Hepatocyte (in vitro differentiated cells): ENCODE data around the gene TAF5. TPM values are rescaled to one million over a fixed set of nuclear protein-coding genes. Genes with fewer than 3 reads are reported as not detected.

ENCODE experiments used
- DNase-seq: peaks from one replicate; pipeline ENCODE4 v3.0.0-alpha.2; 2016; ENCODE audit warnings: low spot score
- H2AFZ ChIP-seq: fragments of 200-600 bp; sonication (generic); 2 replicates; pipeline ENCODE4 v1.6.0; 2016; ENCODE audit warnings: antibody characterized with exemption, mild to moderate bottlenecking
- H3K27ac ChIP-seq: fragments of 200-600 bp; sonication (generic); 2 replicates; pipeline ENCODE4 v1.5.1; 2016; ENCODE audit warnings: mild to moderate bottlenecking
- H3K27me3 ChIP-seq: fragments of 200-600 bp; sonication (generic); 2 replicates; pipeline ENCODE4 v1.6.1; 2016
- H3K36me3 ChIP-seq: fragments of 200-600 bp; sonication (generic); replicated peaks from 2 replicates; pipeline ENCODE4 v1.5.1; 2016; ENCODE audit warnings: low read depth; ENCODE audit not compliant: insufficient read depth
- H3K4me1 ChIP-seq: fragments of 200-600 bp; sonication (generic); 2 replicates; pipeline ENCODE4 v1.5.1; 2016; ENCODE audit warnings: mild to moderate bottlenecking, moderate library complexity; ENCODE audit not compliant: insufficient read depth
- H3K4me2 ChIP-seq: fragments of 200-600 bp; sonication (generic); 2 replicates; pipeline ENCODE4 v1.6.0; 2016
- H3K4me3 ChIP-seq: fragments of 200-600 bp; sonication (generic); 2 replicates; pipeline ENCODE4 v1.5.1; 2016; ENCODE audit warnings: mild to moderate bottlenecking
- H3K79me2 ChIP-seq: fragments of 200-600 bp; sonication (generic); 2 replicates; pipeline ENCODE4 v1.6.0; 2017; ENCODE audit warnings: mild to moderate bottlenecking
- H3K9me2 ChIP-seq: fragments of 200-600 bp; sonication (generic); replicated peaks from 2 replicates; pipeline ENCODE4 v1.6.0; 2017; ENCODE audit warnings: mild to moderate bottlenecking; ENCODE audit not compliant: insufficient read depth
- H3K9me3 ChIP-seq: fragments of 200-600 bp; sonication (generic); 2 replicates; pipeline ENCODE4 v1.5.1; 2016; ENCODE audit warnings: low read depth, mild to moderate bottlenecking
- H4K20me1 ChIP-seq: fragments of 200-600 bp; sonication (generic); 2 replicates; pipeline ENCODE4 v1.6.0; 2016; ENCODE audit warnings: mild to moderate bottlenecking; ENCODE audit not compliant: insufficient read depth, poor library complexity, severe bottlenecking
- EZH2 ChIP-seq: fragments of 200-600 bp; sonication (generic); IDR thresholded peaks from 2 replicates; pipeline ENCODE4 v1.6.1; 2016; ENCODE audit warnings: antibody characterized with exemption, mild to moderate bottlenecking, borderline replicate concordance
- EZH2phosphoT487 ChIP-seq: fragments of 200-600 bp; sonication (generic); IDR thresholded peaks from one replicate; pipeline ENCODE4 v1.6.1; 2018; ENCODE audit warnings: antibody characterized with exemption, mild to moderate bottlenecking, low read depth, moderate library complexity; ENCODE audit not compliant: unreplicated experiment, severe bottlenecking
- WGBS: methylation state at CpG from one replicate; pipeline ENCODE4 v1.1.6; 2016; ENCODE audit warnings: low lambda C conversion rate; ENCODE audit errors: missing lambda C conversion rate; 5-methylcytosine and 5-hydroxymethylcytosine counted together
- polyA plus RNA-seq: library from polyadenylated mRNA; unstranded; fragments of >200 nt; fragmentation: Nextera tagmentation; extraction: Ambion mirVana; gene quantifications from 2 replicates; pipeline ENCODE4 v1.2.1, GENCODE V29; 2016
- total RNA-seq: library from RNA; depleted of rRNA; stranded (reverse); fragments of >200 nt; gene quantifications from 2 replicates; pipeline ENCODE4 v1.2.3, GENCODE V29; 2014
- TF ChIP-seq, protein P1 (sequence below): fragments of 200-600 bp; sonication (generic); IDR thresholded peaks from 2 replicates; pipeline ENCODE4 v1.5.1; 2016; ENCODE audit warnings: antibody characterized with exemption, mild to moderate bottlenecking; ENCODE audit not compliant: poor library complexity

TAF5 gene
- total and polyA plus RNA-seq, 2 experiments from 2014 or later: 5.4 to 6.6 TPM

DNA sequence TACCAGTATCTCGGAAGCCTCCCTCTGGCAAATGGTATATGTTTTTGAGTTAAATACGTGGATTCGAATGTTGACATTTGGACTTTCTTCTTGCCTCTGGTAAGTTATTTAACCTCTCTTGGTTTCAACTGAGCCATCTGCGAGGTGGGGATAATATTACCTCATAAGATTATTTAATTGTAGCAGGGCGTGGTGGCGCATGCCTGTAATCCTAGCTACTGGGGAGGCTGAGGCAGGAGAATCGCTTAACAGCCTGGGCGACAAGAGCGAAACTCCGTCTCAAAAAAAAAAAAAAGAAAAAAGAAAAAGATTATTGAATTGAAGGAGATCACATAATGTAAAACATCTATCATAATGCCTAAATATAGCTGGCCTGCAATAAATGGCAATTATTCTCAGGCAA lies 396 bp upstream of the TAF5 start:
- peak overlapping the region; percentile 89 for H2AFZ ChIP-seq
- no peaks in the 10 kb centered on the region for H4K20me1 ChIP-seq
- H3K4me1 ChIP-seq: peaks cover 6% of the 10 kb centered on the region
- no peak for DNase-seq
- no peaks in the 10 kb centered on the region for H3K36me3 ChIP-seq
- H3K4me2 ChIP-seq: peak overlapping the region; percentile 76
- 72% methylated on average over 10 of the region's 10 CpGs for WGBS
- no peak for TF ChIP-seq EZH2phosphoT487
- TF ChIP-seq EZH2: no peak
- TF ChIP-seq, protein P1, sequence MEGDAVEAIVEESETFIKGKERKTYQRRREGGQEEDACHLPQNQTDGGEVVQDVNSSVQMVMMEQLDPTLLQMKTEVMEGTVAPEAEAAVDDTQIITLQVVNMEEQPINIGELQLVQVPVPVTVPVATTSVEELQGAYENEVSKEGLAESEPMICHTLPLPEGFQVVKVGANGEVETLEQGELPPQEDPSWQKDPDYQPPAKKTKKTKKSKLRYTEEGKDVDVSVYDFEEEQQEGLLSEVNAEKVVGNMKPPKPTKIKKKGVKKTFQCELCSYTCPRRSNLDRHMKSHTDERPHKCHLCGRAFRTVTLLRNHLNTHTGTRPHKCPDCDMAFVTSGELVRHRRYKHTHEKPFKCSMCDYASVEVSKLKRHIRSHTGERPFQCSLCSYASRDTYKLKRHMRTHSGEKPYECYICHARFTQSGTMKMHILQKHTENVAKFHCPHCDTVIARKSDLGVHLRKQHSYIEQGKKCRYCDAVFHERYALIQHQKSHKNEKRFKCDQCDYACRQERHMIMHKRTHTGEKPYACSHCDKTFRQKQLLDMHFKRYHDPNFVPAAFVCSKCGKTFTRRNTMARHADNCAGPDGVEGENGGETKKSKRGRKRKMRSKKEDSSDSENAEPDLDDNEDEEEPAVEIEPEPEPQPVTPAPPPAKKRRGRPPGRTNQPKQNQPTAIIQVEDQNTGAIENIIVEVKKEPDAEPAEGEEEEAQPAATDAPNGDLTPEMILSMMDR: no peak
- H3K27ac ChIP-seq: peak overlapping the region; percentile 76
- peak overlapping the region; percentile 25 for H3K4me3 ChIP-seq
- H3K9me3 ChIP-seq: no peaks in the 10 kb centered on the region
- H3K9me2 ChIP-seq: no peaks in the 10 kb centered on the region
- H3K27me3 ChIP-seq: no peaks in the 10 kb centered on the region
- peaks cover 31% of the 10 kb centered on the region for H3K79me2 ChIP-seq

DNA sequence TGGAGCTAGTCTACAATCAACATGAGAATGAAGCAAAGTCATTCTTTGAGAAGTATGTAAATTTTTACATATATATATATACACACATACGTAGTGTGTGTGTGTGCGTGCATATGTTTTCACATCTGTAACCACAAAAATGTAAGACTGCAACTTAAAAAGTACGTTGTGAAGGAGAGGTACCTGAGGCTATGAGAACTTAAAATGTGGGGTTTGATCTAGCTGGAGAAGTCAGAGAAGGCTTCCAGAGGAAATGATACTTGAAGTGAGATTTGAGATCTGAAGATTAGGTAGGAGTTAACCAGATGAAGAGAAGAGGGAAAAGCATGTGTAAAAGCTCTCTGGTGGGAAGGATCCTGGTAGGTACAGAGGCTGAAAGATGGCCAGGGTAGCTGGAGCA lies 5.8 kb downstream of the TAF5 start:
- Histone ChIP-seq H2AFZ (no peak overlapping the region), H3K9me2 (no peaks in the 10 kb centered on the region), H3K9me3 (no peaks in the 10 kb centered on the region), H3K27ac (no peak overlapping the region), H3K36me3 (no peaks in the 10 kb centered on the region), H3K4me1 (peaks cover 6% of the 10 kb centered on the region), H3K79me2 (peaks cover 31% of the 10 kb centered on the region), H3K4me2 (no peak overlapping the region), H3K27me3 (no peaks in the 10 kb centered on the region), H4K20me1 (no peaks in the 10 kb centered on the region), H3K4me3 (no peak overlapping the region)
- no peak for DNase-seq
- TF ChIP-seq EZH2: no peak
- TF ChIP-seq, protein P1: no peak
- no peak for TF ChIP-seq EZH2phosphoT487
- 98% methylated on average over 3 of the region's 3 CpGs for WGBS

DNA sequence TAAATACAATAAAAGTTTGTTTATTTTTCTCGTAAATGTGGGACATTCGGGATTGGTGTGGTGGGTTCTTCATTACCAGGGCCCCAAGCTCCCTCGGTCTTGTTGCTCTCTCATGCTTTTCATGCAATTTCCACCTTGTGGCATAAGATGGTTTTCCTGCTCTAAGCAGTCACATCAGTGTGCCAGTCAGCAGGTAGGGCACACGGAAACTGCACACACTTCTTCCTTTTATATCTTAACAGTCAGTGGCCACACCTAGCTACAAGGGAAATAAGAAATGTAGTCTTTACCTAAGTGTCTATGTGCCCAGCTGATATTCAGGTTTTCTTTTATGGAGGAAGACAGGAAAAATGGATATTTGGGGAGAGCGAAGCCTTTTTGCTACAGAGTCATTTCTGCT lies 6.5 kb downstream of the TAF5 start:
- Histone ChIP-seq H3K27me3 (no peaks in the 10 kb centered on the region), H3K4me3 (no peak overlapping the region), H3K36me3 (no peaks in the 10 kb centered on the region), H3K4me2 (no peak overlapping the region), H3K4me1 (peaks cover 3% of the 10 kb centered on the region), H3K9me3 (no peaks in the 10 kb centered on the region), H3K9me2 (no peaks in the 10 kb centered on the region), H4K20me1 (no peaks in the 10 kb centered on the region), H2AFZ (no peak overlapping the region), H3K79me2 (peaks cover 28% of the 10 kb centered on the region), H3K27ac (no peak overlapping the region)
- WGBS: 95% methylated on average over 5 of the region's 5 CpGs
- no peak for DNase-seq
- TF ChIP-seq, protein P1: no peak
- no peak for TF ChIP-seq EZH2
- no peak for TF ChIP-seq EZH2phosphoT487

DNA sequence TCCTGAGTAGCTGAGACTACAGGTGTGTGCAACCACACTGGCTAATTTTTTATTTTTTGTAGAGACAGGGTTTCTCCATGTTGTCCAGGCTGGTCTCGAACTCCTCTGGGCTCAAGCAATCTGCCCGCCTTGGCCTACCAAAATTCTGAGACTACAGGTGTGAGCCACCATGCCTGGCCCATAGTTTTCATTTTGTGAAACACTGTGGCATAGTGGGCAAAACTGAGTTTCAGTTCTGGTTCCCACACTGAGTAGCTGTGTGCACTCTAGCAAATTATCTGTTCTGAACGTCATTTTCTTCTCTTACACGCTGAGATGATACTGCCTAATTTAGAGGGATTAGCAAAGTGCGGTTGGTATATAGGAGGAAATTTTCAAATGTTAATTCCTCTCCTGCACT lies 15.0 kb downstream of the TAF5 start:
- Histone ChIP-seq H2AFZ (no peak overlapping the region), H3K79me2 (no peaks in the 10 kb centered on the region), H4K20me1 (no peaks in the 10 kb centered on the region), H3K27ac (no peak overlapping the region), H3K9me3 (no peaks in the 10 kb centered on the region), H3K36me3 (no peaks in the 10 kb centered on the region), H3K4me1 (no peaks in the 10 kb centered on the region), H3K27me3 (no peaks in the 10 kb centered on the region), H3K4me2 (no peak overlapping the region), H3K9me2 (no peaks in the 10 kb centered on the region), H3K4me3 (no peak overlapping the region)
- no peak for TF ChIP-seq EZH2
- TF ChIP-seq, protein P1: no peak
- DNase-seq: no peak
- WGBS: 96% methylated on average over 5 of the region's 5 CpGs
